Upper lobe of left lung (tissue), 6 donors: ENCODE measurements around the gene NAMPT. TPM values are rescaled to one million over a fixed set of nuclear protein-coding genes. Genes with fewer than 3 reads are reported as not detected.

Source experiments
- ATAC-seq, 2 donors: fragments of 200-7000 bp; cut with Tn5 transposase; one replicate each; pipeline ENCODE4 v1.9.1; 2022; ENCODE audit warnings: mild to moderate bottlenecking in 2 of 2, moderate library complexity in 2 of 2; ENCODE audit not compliant: low FRiP score in 2 of 2
- DNase-seq, 2 donors: peaks; one replicate each; pipeline ENCODE4 v3.0.0-alpha.2; 2019 to 2020
- H3K27ac ChIP-seq, 4 donors: fragments of 200-600 bp; sonication (generic); one replicate each; pipeline ENCODE4 v1.5.1; 2016 to 2019
- H3K27me3 ChIP-seq, 4 donors: fragments of 200-600 bp; sonication (generic); one replicate each; pipeline ENCODE4 v1.5.1; 2017 to 2019
- H3K36me3 ChIP-seq, 4 donors: fragments of 200-600 bp; sonication (generic); one replicate each; pipeline ENCODE4 v1.5.1; 2016 to 2019
- H3K4me1 ChIP-seq, 4 donors: fragments of 200-600 bp; sonication (generic); one replicate each; pipeline ENCODE4 v1.5.1; 2018 to 2019
- H3K4me3 ChIP-seq, 4 donors: fragments of 200-600 bp; sonication (generic); one replicate each; pipeline ENCODE4 v1.5.1; 2017 to 2019; ENCODE audit warnings: mild to moderate bottlenecking in 2 of 4, moderate library complexity in 1 of 4
- H3K9me3 ChIP-seq, 4 donors: fragments of 200-600 bp; sonication (generic); one replicate each; pipeline ENCODE4 v1.5.1; 2018 to 2019
- EP300 ChIP-seq, 4 donors: sonication (generic); formaldehyde crosslinking; IDR thresholded peaks; one replicate each; pipeline ENCODE4 v1.5.1; 2017; ENCODE audit warnings: antibody characterized with exemption in 4 of 4, control low read depth in 2 of 4
- POLR2A ChIP-seq, 4 donors: fragments of 450-650 bp; IDR thresholded peaks; one replicate each; pipeline ENCODE4 v1.5.1; 2016 to 2017; ENCODE audit warnings: antibody characterized with exemption in 4 of 4, mild to moderate bottlenecking in 2 of 4
- POLR2AphosphoS5 ChIP-seq, 2 donors: sonication (generic); formaldehyde crosslinking; IDR thresholded peaks; one replicate each; pipeline ENCODE4 v1.5.1; 2017; ENCODE audit warnings: antibody characterized with exemption in 2 of 2
- WGBS, 2 donors: methylation state at CpG; one replicate each; pipeline ENCODE4 v1.1.5; 2017 to 2018; 5-methylcytosine and 5-hydroxymethylcytosine counted together
- total RNA-seq, 6 donors: library from RNA; depleted of rRNA in 4 of 6; stranded (reverse); fragments of >200 nt in 4 of 6; gene quantifications; one replicate each; pipeline versions ENCODE4 v1.1.0 to v1.2.1, GENCODE V29; 2016 to 2021
- TF ChIP-seq, protein P1 (sequence below), 6 experiments: fragments of 450-650 bp in 4 of 6; fragments of 200-600 bp in 2 of 6; sonication (generic) in 2 of 6; IDR thresholded peaks; one replicate each; pipeline ENCODE4 v1.5.1; 2016 to 2019; ENCODE audit warnings: antibody characterized with exemption in 6 of 6
- donor health status: DM: no; HTN: no; CAD: no; lungs with moderate emphysema.
- donor health status: DM: no; HTN: yes; CAD: no; lungs with severe emphysema.

NAMPT gene
- total RNA-seq, 6 donors from 2014 or later: 129 to 326 (median 212) TPM

GRCh38 chr7:106262221-106262881 is 22.4 kb downstream of the NAMPT start:
- no peak overlapping the region for H3K4me3 ChIP-seq
- H3K4me1 ChIP-seq: peaks cover 0 to 20% (median 0%) of the 10 kb centered on the region in 4 donors
- H3K9me3 ChIP-seq: no peaks in the 10 kb centered on the region
- no peak for ATAC-seq
- peaks cover 15 to 100% (median 62%) of the 10 kb centered on the region in 4 donors for H3K36me3 ChIP-seq
- DNase-seq: no peak
- H3K27ac ChIP-seq: peak overlapping the region in 1 of 4 donors; percentile 11
- H3K27me3 ChIP-seq: no peaks in the 10 kb centered on the region
- TF ChIP-seq EP300 (IDR thresholded peaks at IDR 0.05) (no peak), POLR2AphosphoS5 (IDR thresholded peaks at IDR 0.05) (no peak), POLR2A (IDR thresholded peaks at IDR 0.05) (no peak)
- TF ChIP-seq, protein P1, sequence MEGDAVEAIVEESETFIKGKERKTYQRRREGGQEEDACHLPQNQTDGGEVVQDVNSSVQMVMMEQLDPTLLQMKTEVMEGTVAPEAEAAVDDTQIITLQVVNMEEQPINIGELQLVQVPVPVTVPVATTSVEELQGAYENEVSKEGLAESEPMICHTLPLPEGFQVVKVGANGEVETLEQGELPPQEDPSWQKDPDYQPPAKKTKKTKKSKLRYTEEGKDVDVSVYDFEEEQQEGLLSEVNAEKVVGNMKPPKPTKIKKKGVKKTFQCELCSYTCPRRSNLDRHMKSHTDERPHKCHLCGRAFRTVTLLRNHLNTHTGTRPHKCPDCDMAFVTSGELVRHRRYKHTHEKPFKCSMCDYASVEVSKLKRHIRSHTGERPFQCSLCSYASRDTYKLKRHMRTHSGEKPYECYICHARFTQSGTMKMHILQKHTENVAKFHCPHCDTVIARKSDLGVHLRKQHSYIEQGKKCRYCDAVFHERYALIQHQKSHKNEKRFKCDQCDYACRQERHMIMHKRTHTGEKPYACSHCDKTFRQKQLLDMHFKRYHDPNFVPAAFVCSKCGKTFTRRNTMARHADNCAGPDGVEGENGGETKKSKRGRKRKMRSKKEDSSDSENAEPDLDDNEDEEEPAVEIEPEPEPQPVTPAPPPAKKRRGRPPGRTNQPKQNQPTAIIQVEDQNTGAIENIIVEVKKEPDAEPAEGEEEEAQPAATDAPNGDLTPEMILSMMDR (IDR thresholded peaks at IDR 0.05): no peak
- WGBS, 2 donors: 91 to 92% methylated on average over 2 of the region's 2 CpGs

GRCh38 chr7:106260136-106260561 is 24.6 kb downstream of the NAMPT start:
- no peak for ATAC-seq

GRCh38 chr7:106258789-106259188 is 26.0 kb downstream of the NAMPT start:
- Histone ChIP-seq H3K27ac (no peak overlapping the region), H3K27me3 (no peaks in the 10 kb centered on the region), H3K9me3 (no peaks in the 10 kb centered on the region), H3K36me3 (peaks cover 0 to 100% (median 51%) of the 10 kb centered on the region in 4 donors), H3K4me1 (peaks cover 0 to 18% (median 0%) of the 10 kb centered on the region in 4 donors), H3K4me3 (no peak overlapping the region)
- DNase-seq (no peak), ATAC-seq (no peak)
- WGBS, 2 donors: 79 to 83% methylated on average over 7 of the region's 7 CpGs
- TF ChIP-seq POLR2AphosphoS5 (IDR thresholded peaks at IDR 0.05) (peak in 1 of 2 donors; percentile 64), EP300 (IDR thresholded peaks at IDR 0.05) (no peak), POLR2A (IDR thresholded peaks at IDR 0.05) (no peak)
- TF ChIP-seq, protein P1 (IDR thresholded peaks at IDR 0.05): no peak

More at GRCh38 chr7:106260136-106260561, 24.6 kb downstream of the NAMPT start:
- H3K36me3 ChIP-seq: peaks cover 0 to 100% (median 50%) of the 10 kb centered on the region in 4 donors
- H3K9me3 ChIP-seq: no peaks in the 10 kb centered on the region
- DNase-seq: no peak
- H3K4me1 ChIP-seq: peaks cover 0 to 18% (median 0%) of the 10 kb centered on the region in 4 donors
- WGBS, 2 donors: 83% methylated on average over 2 of the region's 2 CpGs
- H3K4me3 ChIP-seq: no peak overlapping the region
- H3K27me3 ChIP-seq: no peaks in the 10 kb centered on the region
- H3K27ac ChIP-seq: peak overlapping the region in 1 of 4 donors; percentile 38
- TF ChIP-seq, protein P1 (IDR thresholded peaks at IDR 0.05): no peak
- TF ChIP-seq POLR2AphosphoS5 (IDR thresholded peaks at IDR 0.05): peak; percentile 8 to 65
- no peak for TF ChIP-seq POLR2A (IDR thresholded peaks at IDR 0.05)
- no peak for TF ChIP-seq EP300 (IDR thresholded peaks at IDR 0.05)

DNA sequence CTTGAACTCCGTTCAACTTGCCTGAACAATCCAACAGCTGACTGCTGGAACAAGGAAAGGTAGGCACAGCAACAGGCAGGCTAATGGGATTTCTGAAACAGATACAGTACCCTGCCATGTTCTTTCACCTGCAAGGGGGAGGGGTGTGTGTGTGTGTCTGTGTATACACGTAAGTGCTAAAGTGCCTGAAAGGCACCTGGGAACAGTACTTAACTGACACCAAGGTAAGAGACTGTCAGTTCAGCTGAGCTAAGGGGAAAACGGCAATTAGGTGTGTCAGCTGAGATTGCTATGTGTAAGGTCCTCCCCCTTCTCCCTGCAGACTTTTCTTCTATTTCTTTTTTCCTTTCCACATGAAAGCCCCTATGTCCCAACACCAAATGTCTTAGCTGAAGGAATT is 27.0 kb downstream of the NAMPT start:
- Histone ChIP-seq H3K27me3 (no peaks in the 10 kb centered on the region), H3K36me3 (peaks cover 0 to 100% (median 57%) of the 10 kb centered on the region in 4 donors), H3K27ac (no peak overlapping the region), H3K9me3 (no peaks in the 10 kb centered on the region), H3K4me1 (peaks cover 0 to 18% (median 0%) of the 10 kb centered on the region in 4 donors), H3K4me3 (no peak overlapping the region)
- DNase-seq (no peak), ATAC-seq (peak in 1 of 2 donors; percentile 28)
- TF ChIP-seq POLR2AphosphoS5 (IDR thresholded peaks at IDR 0.05) (peak in 1 of 2 donors; percentile 65), EP300 (IDR thresholded peaks at IDR 0.05) (no peak)
- WGBS, 2 donors: 85 to 91% methylated on average over 3 of the region's 3 CpGs

DNA sequence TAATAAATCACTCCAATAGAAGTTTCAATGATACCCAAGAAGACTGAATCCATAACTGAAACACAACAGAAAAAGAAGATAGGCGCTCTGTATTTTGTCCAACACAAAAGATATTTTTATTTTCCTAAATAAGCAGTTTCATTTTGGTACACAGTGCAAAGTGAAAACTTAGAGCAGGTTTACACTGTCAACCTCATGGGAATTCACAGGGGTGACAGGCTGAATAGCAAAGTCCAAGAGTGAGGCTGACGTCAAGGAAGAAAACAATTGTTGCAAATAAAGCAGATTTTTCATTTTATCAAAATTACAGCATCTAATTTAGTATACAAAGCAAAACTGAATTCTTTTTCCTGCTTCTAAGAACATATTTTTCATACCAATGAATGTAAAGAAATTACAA is 28.6 kb downstream of the NAMPT start:
- ATAC-seq: no peak

More for the DNA sequence above, 28.6 kb downstream of the NAMPT start:
- TF ChIP-seq POLR2A (IDR thresholded peaks at IDR 0.05) (no peak), EP300 (IDR thresholded peaks at IDR 0.05) (no peak), POLR2AphosphoS5 (IDR thresholded peaks at IDR 0.05) (no peak)
- TF ChIP-seq, protein P1 (IDR thresholded peaks at IDR 0.05): no peak
- Histone ChIP-seq H3K27me3 (no peaks in the 10 kb centered on the region), H3K9me3 (no peaks in the 10 kb centered on the region), H3K4me3 (no peak overlapping the region), H3K4me1 (peaks cover 0 to 9% (median 0%) of the 10 kb centered on the region in 4 donors), H3K36me3 (peaks cover 5 to 100% (median 67%) of the 10 kb centered on the region in 4 donors), H3K27ac (no peak overlapping the region)
- 92 to 93% methylated on average over 2 of the region's 2 CpGs for WGBS, 2 donors
- no peak for DNase-seq
